Measurements from ENCODE around the gene HBZ. TPM values are rescaled to one million over a fixed set of nuclear protein-coding genes. Genes with fewer than 3 reads are reported as not detected.
A peak's percentile ranks its signal among the peaks of the same experiment; 100 is the strongest.

HBZ gene
- total and polyA plus RNA-seq, 9 of the 15 experiments (the other 6 are each of a cell fraction or from before 2014, with no cell fraction given) = 58.0 to 610 (median 113) TPM

DNA sequence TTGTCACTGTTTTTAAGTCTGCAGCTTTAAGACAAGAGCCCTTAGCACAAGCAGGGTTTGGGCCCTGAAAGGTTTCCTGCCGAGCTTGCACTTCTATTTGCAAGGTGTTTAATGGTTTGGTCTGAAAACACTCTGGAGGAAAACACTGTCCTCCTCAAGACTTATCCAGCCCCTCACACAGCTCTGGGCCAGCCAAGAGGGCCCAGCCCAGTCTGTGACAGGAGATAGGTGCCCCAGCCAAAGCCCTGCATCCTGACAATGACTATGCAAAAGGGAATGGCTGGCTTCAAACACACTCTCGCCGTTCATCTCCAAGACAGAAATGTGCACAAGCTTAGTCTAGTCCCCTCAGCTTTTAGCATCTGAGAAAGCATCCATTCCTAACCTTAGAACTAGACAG, 47.5 kb upstream of the HBZ start (continued):
- TF ChIP-seq SMARCA4 (IDR thresholded peaks at IDR 0.05) (peak; percentile 64), NFIC (IDR thresholded peaks at IDR 0.05) (peak; percentile 63), KDM1A (IDR thresholded peaks at IDR 0.05) (peak in 1 of 2 experiments; percentile 7; a peak in 1 of 4 replicates), JUND (IDR thresholded peaks at IDR 0.05; ENCODE audit: borderline replicate concordance, low read depth, low read length) (peak; percentile 31; the same call in 1 of the 2 replicates), JUND (tag; IDR thresholded peaks at IDR 0.05; ENCODE audit: borderline replicate concordance, low read depth, low read length) (no peak), TAL1 (IDR thresholded peaks at IDR 0.05) (peak; percentile 79; the same call in 1 of the 2 replicates), SMAD4 (CRISPR knock-in tag; conservative IDR thresholded peaks at IDR 0.05) (peak; percentile 42; the same call in 1 of the 2 replicates), NCOA6 (IDR thresholded peaks at IDR 0.05) (no peak), RCOR1 (IDR thresholded peaks at IDR 0.05; ENCODE audit: borderline replicate concordance in 1 of 2, low read depth in 2 of 2, low read length in 2 of 2) (0 out of 4 replicates have a peak, but pooled peaks of 1 of the 2 experiments have one; percentile 21), NFE2L1 (tag; IDR thresholded peaks at IDR 0.05; ENCODE audit: borderline replicate concordance, low read depth) (peak; percentile 60; the same call in 1 of the 2 replicates), MTA2 (IDR thresholded peaks at IDR 0.05; ENCODE audit: low read depth) (peak; percentile 44; the same call in 1 of the 2 replicates), ZNF75A (CRISPR knock-in tag; IDR thresholded peaks at IDR 0.05) (no peak), HDAC1 (IDR thresholded peaks at IDR 0.05) (peak in 1 of 2 experiments; percentile 35; a peak in 1 of 4 replicates), HMG20A (CRISPR knock-in tag; conservative IDR thresholded peaks at IDR 0.05) (no peak), TBL1XR1 (IDR thresholded peaks at IDR 0.05; ENCODE audit: low read length in 2 of 2) (peak in 1 of 2 experiments; percentile 81; a peak in 1 of 4 replicates), ZZZ3 (IDR thresholded peaks at IDR 0.05) (no peak)
- TF ChIP-seq, protein P1, sequence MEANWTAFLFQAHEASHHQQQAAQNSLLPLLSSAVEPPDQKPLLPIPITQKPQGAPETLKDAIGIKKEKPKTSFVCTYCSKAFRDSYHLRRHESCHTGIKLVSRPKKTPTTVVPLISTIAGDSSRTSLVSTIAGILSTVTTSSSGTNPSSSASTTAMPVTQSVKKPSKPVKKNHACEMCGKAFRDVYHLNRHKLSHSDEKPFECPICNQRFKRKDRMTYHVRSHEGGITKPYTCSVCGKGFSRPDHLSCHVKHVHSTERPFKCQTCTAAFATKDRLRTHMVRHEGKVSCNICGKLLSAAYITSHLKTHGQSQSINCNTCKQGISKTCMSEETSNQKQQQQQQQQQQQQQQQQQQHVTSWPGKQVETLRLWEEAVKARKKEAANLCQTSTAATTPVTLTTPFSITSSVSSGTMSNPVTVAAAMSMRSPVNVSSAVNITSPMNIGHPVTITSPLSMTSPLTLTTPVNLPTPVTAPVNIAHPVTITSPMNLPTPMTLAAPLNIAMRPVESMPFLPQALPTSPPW (CRISPR knock-in tag; IDR thresholded peaks at IDR 0.05) = peak; percentile 20; the same call in 1 of the 2 replicates
- TF ChIP-seq, protein P2, sequence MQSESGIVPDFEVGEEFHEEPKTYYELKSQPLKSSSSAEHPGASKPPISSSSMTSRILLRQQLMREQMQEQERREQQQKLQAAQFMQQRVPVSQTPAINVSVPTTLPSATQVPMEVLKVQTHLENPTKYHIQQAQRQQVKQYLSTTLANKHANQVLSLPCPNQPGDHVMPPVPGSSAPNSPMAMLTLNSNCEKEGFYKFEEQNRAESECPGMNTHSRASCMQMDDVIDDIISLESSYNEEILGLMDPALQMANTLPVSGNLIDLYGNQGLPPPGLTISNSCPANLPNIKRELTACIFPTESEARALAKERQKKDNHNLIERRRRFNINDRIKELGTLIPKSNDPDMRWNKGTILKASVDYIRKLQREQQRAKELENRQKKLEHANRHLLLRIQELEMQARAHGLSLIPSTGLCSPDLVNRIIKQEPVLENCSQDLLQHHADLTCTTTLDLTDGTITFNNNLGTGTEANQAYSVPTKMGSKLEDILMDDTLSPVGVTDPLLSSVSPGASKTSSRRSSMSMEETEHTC (IDR thresholded peaks at IDR 0.05) = no peak
- TF ChIP-seq, protein P3, sequence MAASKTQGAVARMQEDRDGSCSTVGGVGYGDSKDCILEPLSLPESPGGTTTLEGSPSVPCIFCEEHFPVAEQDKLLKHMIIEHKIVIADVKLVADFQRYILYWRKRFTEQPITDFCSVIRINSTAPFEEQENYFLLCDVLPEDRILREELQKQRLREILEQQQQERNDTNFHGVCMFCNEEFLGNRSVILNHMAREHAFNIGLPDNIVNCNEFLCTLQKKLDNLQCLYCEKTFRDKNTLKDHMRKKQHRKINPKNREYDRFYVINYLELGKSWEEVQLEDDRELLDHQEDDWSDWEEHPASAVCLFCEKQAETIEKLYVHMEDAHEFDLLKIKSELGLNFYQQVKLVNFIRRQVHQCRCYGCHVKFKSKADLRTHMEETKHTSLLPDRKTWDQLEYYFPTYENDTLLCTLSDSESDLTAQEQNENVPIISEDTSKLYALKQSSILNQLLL (CRISPR knock-in tag; IDR thresholded peaks at IDR 0.05; ENCODE audit: borderline replicate concordance) = no peak
- TF ChIP-seq, protein P4, sequence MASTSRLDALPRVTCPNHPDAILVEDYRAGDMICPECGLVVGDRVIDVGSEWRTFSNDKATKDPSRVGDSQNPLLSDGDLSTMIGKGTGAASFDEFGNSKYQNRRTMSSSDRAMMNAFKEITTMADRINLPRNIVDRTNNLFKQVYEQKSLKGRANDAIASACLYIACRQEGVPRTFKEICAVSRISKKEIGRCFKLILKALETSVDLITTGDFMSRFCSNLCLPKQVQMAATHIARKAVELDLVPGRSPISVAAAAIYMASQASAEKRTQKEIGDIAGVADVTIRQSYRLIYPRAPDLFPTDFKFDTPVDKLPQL (IDR thresholded peaks at IDR 0.05; ENCODE audit: extremely low read depth, insufficient read length) = no peak
- TF ChIP-seq, protein P5, sequence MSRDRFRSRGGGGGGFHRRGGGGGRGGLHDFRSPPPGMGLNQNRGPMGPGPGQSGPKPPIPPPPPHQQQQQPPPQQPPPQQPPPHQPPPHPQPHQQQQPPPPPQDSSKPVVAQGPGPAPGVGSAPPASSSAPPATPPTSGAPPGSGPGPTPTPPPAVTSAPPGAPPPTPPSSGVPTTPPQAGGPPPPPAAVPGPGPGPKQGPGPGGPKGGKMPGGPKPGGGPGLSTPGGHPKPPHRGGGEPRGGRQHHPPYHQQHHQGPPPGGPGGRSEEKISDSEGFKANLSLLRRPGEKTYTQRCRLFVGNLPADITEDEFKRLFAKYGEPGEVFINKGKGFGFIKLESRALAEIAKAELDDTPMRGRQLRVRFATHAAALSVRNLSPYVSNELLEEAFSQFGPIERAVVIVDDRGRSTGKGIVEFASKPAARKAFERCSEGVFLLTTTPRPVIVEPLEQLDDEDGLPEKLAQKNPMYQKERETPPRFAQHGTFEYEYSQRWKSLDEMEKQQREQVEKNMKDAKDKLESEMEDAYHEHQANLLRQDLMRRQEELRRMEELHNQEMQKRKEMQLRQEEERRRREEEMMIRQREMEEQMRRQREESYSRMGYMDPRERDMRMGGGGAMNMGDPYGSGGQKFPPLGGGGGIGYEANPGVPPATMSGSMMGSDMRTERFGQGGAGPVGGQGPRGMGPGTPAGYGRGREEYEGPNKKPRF (IDR thresholded peaks at IDR 0.05; ENCODE audit: low read depth, low read length) = no peak
